HEK293T (cell line): ENCODE measurements around the gene PAX4.
"Not testable (repeated sequence)": the region's sequence is repeated elsewhere in the genome, so short reads cannot be mapped to it uniquely, and the experiment has no call there.

ENCODE experiments used
- CTCF ChIA-PET: fragments of 350-600 bp; formaldehyde crosslinking; extraction: SDS; loops from one replicate; lab custom pipeline; 2021; ENCODE audit warnings: antibody characterized with exemption, inconsistent platforms; lab: Yijun Ruan, JAX
- POLR2A ChIA-PET: fragments of 350-600 bp; formaldehyde crosslinking; extraction: SDS; loops from one replicate; lab custom pipeline; 2020; ENCODE audit warnings: antibody characterized with exemption, inconsistent platforms; lab: Yijun Ruan, JAX
- DNase-seq: peaks from one replicate; pipeline ENCODE4 v3.0.0; 2012; ENCODE audit warnings: mixed read lengths; ENCODE audit errors: extremely low spot score
- ARNT ChIP-seq: fragments of 450-650 bp; IDR thresholded peaks from 2 replicates; pipeline ENCODE4 v1.6.1; 2017; ENCODE audit warnings: mild to moderate bottlenecking
- BHLHE40 ChIP-seq: fragments of 450-650 bp; IDR thresholded peaks from 2 replicates; pipeline ENCODE4 v1.6.1; 2016; ENCODE audit warnings: mild to moderate bottlenecking, moderate library complexity, borderline replicate concordance
- CTBP1 ChIP-seq: fragments of 450-650 bp; IDR thresholded peaks from 2 replicates; pipeline ENCODE4 v1.6.1; 2016; ENCODE audit warnings: borderline replicate concordance
- ELF4 ChIP-seq: fragments of 450-650 bp; IDR thresholded peaks from 2 replicates; pipeline ENCODE4 v1.6.1; 2017; ENCODE audit warnings: antibody characterized with exemption
- FOXA1 ChIP-seq: fragments of 450-650 bp; IDR thresholded peaks from 2 replicates; pipeline ENCODE4 v1.6.1; 2016; ENCODE audit warnings: mild to moderate bottlenecking
- FOXK2 ChIP-seq: fragments of 450-650 bp; IDR thresholded peaks from 2 replicates; pipeline ENCODE4 v1.6.1; 2016; ENCODE audit warnings: mild to moderate bottlenecking
- FOXM1 ChIP-seq: fragments of 450-650 bp; IDR thresholded peaks from 2 replicates; pipeline ENCODE4 v1.6.1; 2017; ENCODE audit warnings: mild to moderate bottlenecking, borderline replicate concordance
- HDGF ChIP-seq: fragments of 450-650 bp; IDR thresholded peaks from 2 replicates; pipeline ENCODE4 v1.6.1; 2017; ENCODE audit warnings: antibody characterized with exemption, borderline replicate concordance
- L3MBTL2 ChIP-seq: fragments of 450-650 bp; conservative IDR thresholded peaks from 2 replicates; pipeline ENCODE4 v1.6.1; 2016; ENCODE audit warnings: mild to moderate bottlenecking
- LEF1 ChIP-seq: fragments of 450-650 bp; IDR thresholded peaks from 2 replicates; pipeline ENCODE4 v1.6.1; 2017; ENCODE audit warnings: mild to moderate bottlenecking, borderline replicate concordance
- NFRKB ChIP-seq: fragments of 450-650 bp; IDR thresholded peaks from 2 replicates; pipeline ENCODE4 v1.6.1; 2016; ENCODE audit warnings: mild to moderate bottlenecking, moderate library complexity
- PKNOX1 ChIP-seq: fragments of 450-650 bp; IDR thresholded peaks from 2 replicates; pipeline ENCODE4 v1.6.1; 2016
- SP1 ChIP-seq: fragments of 450-650 bp; IDR thresholded peaks from 2 replicates; pipeline ENCODE4 v1.6.1; 2017
- SUZ12 ChIP-seq: fragments of 450-650 bp; IDR thresholded peaks from 2 replicates; pipeline ENCODE4 v1.6.1; 2016; ENCODE audit warnings: mild to moderate bottlenecking
- TARDBP ChIP-seq: fragments of 450-650 bp; IDR thresholded peaks from 2 replicates; pipeline ENCODE4 v1.6.1; 2016
- ZNF384 ChIP-seq: fragments of 450-650 bp; IDR thresholded peaks from 2 replicates; pipeline ENCODE4 v1.6.1; 2016

Gene PAX4

GRCh38 chr7:127582361-127582760, 35.6 kb downstream of the PAX4 start:
- POLR2A ChIA-PET = interaction anchor here (1.0 kb wide), 1 partner anchor 190 kb away, joined by 4 read pairs; the partner anchor contains the start of gene ZNF800
- TF ChIP-seq PKNOX1 (no peak), FOXM1 (no peak), ELF4 (no peak), ARNT (no peak), CTBP1 (no peak), BHLHE40 (no peak), LEF1 (no peak), ZNF384 (no peak), SP1 (no peak), SUZ12 (no peak), HDGF (no peak), TARDBP (no peak), FOXA1 (no peak)
- DNase-seq = no peak
- CTCF ChIA-PET = no interaction called here

GRCh38 chr7:127581716-127582115, 36.2 kb downstream of the PAX4 start:
- TF ChIP-seq NFRKB (no peak), TARDBP (no peak), HDGF (no peak), PKNOX1 (no peak), SUZ12 (no peak), CTBP1 (no peak)
- POLR2A ChIA-PET = interaction anchor here (1.0 kb wide), 1 partner anchor 189 kb away, joined by 4 read pairs; the partner anchor contains the start of gene ZNF800
- CTCF ChIA-PET = no interaction called here
- no peak for DNase-seq

- ChIA-PET POLR2A (interaction anchor here (0.6 kb wide), 1 partner anchor 650 kb away, joined by 3 read pairs; no protein-coding TSS in a partner anchor), CTCF (no interaction called here)
- TF ChIP-seq FOXA1 = no peak
- TF ChIP-seq TARDBP = no peak
- TF ChIP-seq ARNT = no peak
- no peak for TF ChIP-seq FOXK2
- TF ChIP-seq BHLHE40 = no peak
- TF ChIP-seq NFRKB = no peak
- TF ChIP-seq ELF4 = no peak
- TF ChIP-seq SP1 = no peak
- no peak for TF ChIP-seq PKNOX1
- no peak for TF ChIP-seq HDGF
- no peak for TF ChIP-seq LEF1
- no peak for TF ChIP-seq FOXM1
- no peak for TF ChIP-seq L3MBTL2
- no peak for TF ChIP-seq ZNF384
- DNase-seq = no peak
These were observed 37.3 kb downstream of the PAX4 start for GRCh38 chr7:127580612-127581011.

- TF ChIP-seq ELF4 (no peak), TARDBP (no peak)
- DNase-seq = no peak
- POLR2A ChIA-PET = interaction anchor here (1.1 to 1.9 kb wide), 2 partner anchors 8 to 10 kb away, joined by 5 to 6 read pairs; partner anchors contain the start of gene ARF5
- CTCF ChIA-PET = interaction anchor here (0.6 kb wide), 1 partner anchor 17 kb away, joined by 4 read pairs; no protein-coding TSS in a partner anchor
These were observed 39.1 kb downstream of the PAX4 start for GRCh38 chr7:127578711-127579275.

GRCh38 chr7:127578036-127578684, 39.8 kb downstream of the PAX4 start:
- DNase-seq = no peak
- TF ChIP-seq PKNOX1 (no peak; the same call in none of the 2 replicates), ARNT (peak; percentile 62), CTBP1 (peak; percentile 77; the same call in 1 of the 2 replicates), TARDBP (no peak), L3MBTL2 (0 out of 2 replicates have a peak, but pooled peaks have one; percentile 20)
- POLR2A ChIA-PET = interaction anchor here (1.1 to 1.9 kb wide), 2 partner anchors 9 to 10 kb away, joined by 5 to 6 read pairs; partner anchors contain the start of gene ARF5
- CTCF ChIA-PET = interaction anchor here (0.6 kb wide), 1 partner anchor 16 kb away, joined by 4 read pairs; no protein-coding TSS in a partner anchor

GRCh38 chr7:127571741-127572505, 46.0 kb downstream of the PAX4 start:
- DNase-seq = no peak
- TF ChIP-seq NFRKB = no peak
- TF ChIP-seq TARDBP = no peak
- TF ChIP-seq L3MBTL2 = no peak
- TF ChIP-seq SUZ12 = no peak
- POLR2A ChIA-PET = no interaction called here
- CTCF ChIA-PET = no interaction called here

GRCh38 chr7:127568034-127568433, 49.9 kb downstream of the PAX4 start:
- CTCF ChIA-PET, DNase-seq, POLR2A ChIA-PET: not testable (repeated sequence)
